ENCODE measurements around the gene ADGRD1. TPM values are rescaled to one million over a fixed set of nuclear protein-coding genes. Genes with fewer than 3 reads are reported as not detected.

The ADGRD1 gene
- total and polyA plus RNA-seq, 8 donors = 25.6 to 167 (median 33.4) TPM

- Histone ChIP-seq H3K9me3 (peaks cover 0 to 19% of the 10 kb centered on the region in 2 donors), H3K27ac (no peak overlapping the region), H3K4me1 (no peaks in the 10 kb centered on the region), H3K36me3 (no peaks in the 10 kb centered on the region), H3K4me3 (no peak overlapping the region), H3K27me3 (no peaks in the 10 kb centered on the region)
- no peak for DNase-seq
- intact Hi-C loops (cut with DNase I) = no loop called here
- ATAC-seq = no peak
- no peak for TF ChIP-seq CTCF (IDR thresholded peaks at IDR 0.05)
Measured at GRCh38 chr12:131177599-131177998, 223.9 kb downstream of the ADGRD1 start.

- no peak for TF ChIP-seq CTCF (IDR thresholded peaks at IDR 0.05)
- no peak overlapping the region for H3K27ac ChIP-seq
- H3K4me3 ChIP-seq = no peak overlapping the region
- ATAC-seq = no peak
- no peaks in the 10 kb centered on the region for H3K9me3 ChIP-seq
- no peaks in the 10 kb centered on the region for H3K4me1 ChIP-seq
- intact Hi-C loops (cut with DNase I) = no loop called here
- H3K27me3 ChIP-seq = no peaks in the 10 kb centered on the region
- no peaks in the 10 kb centered on the region for H3K36me3 ChIP-seq
- no peak for DNase-seq
Measured at GRCh38 chr12:131187602-131188001, 233.9 kb downstream of the ADGRD1 start.

- Histone ChIP-seq H3K4me3 (no peak overlapping the region), H3K27ac (no peak overlapping the region), H3K36me3 (no peaks in the 10 kb centered on the region), H3K9me3 (no peaks in the 10 kb centered on the region), H3K4me1 (no peaks in the 10 kb centered on the region), H3K27me3 (no peaks in the 10 kb centered on the region)
- no peak for TF ChIP-seq CTCF (IDR thresholded peaks at IDR 0.05)
- no peak for ATAC-seq
- intact Hi-C loops (cut with DNase I) = no loop called here
- DNase-seq = no peak
Measured at GRCh38 chr12:131188131-131189050, 234.7 kb downstream of the ADGRD1 start.

- DNase-seq (no peak), ATAC-seq (no peak)
- no peak for TF ChIP-seq CTCF (IDR thresholded peaks at IDR 0.05)
- Histone ChIP-seq H3K9me3 (no peaks in the 10 kb centered on the region), H3K4me1 (no peaks in the 10 kb centered on the region), H3K36me3 (no peaks in the 10 kb centered on the region), H3K4me3 (no peak overlapping the region), H3K27me3 (no peaks in the 10 kb centered on the region), H3K27ac (no peak overlapping the region)
- intact Hi-C loops (cut with DNase I) = no loop called here
Measured at GRCh38 chr12:131189781-131190180, 236.1 kb downstream of the ADGRD1 start.

GRCh38 chr12:131190965-131191364 is 237.3 kb downstream of the ADGRD1 start:
- H3K4me1 ChIP-seq = no peaks in the 10 kb centered on the region
- DNase-seq = no peak
- no peak for ATAC-seq
- TF ChIP-seq CTCF (IDR thresholded peaks at IDR 0.05) = no peak
- no peak overlapping the region for H3K27ac ChIP-seq
- no peaks in the 10 kb centered on the region for H3K36me3 ChIP-seq
- no peaks in the 10 kb centered on the region for H3K9me3 ChIP-seq
- no peak overlapping the region for H3K4me3 ChIP-seq
- no peaks in the 10 kb centered on the region for H3K27me3 ChIP-seq
- intact Hi-C loops (cut with DNase I) = no loop called here

Other genes with a start within 250 kb of the ADGRD1 start
- gene RIMBP2, start 237.6 kb upstream of the ADGRD1 start, total RNA-seq = under 1 TPM; 0.42 to 0.58 TPM
- 10 to 100 TPM; 14.6 to 19.0 (median 17.2) TPM for gene RIMBP2, start 237.6 kb upstream of the ADGRD1 start, polyA plus RNA-seq (ENCODE audit: insufficient read length in 6 of 6)
- gene STX2, start 114.7 kb upstream of the ADGRD1 start, total RNA-seq = 10 to 100 TPM; 18.1 to 24.9 TPM
- gene STX2, start 114.7 kb upstream of the ADGRD1 start, polyA plus RNA-seq (ENCODE audit: insufficient read length in 6 of 6) = 10 to 100 TPM; 28.6 to 36.9 (median 33.4) TPM
- 100 to 1,000 TPM; 431 to 653 TPM for gene RAN, start 81.8 kb upstream of the ADGRD1 start, total RNA-seq
- 100 to 1,000 TPM; 529 to 665 (median 563) TPM for gene RAN, start 81.8 kb upstream of the ADGRD1 start, polyA plus RNA-seq (ENCODE audit: insufficient read length in 6 of 6)

All from left lung (tissue), 10 donors.